GM19240 (cell line): ENCODE measurements around the gene SEPTIN5.

Experiments used
- DNase-seq: peaks from one replicate; pipeline ENCODE4 v3.0.0; 2011; ENCODE audit warnings: low spot score; ENCODE audit not compliant: insufficient read length

Gene SEPTIN5

DNA sequence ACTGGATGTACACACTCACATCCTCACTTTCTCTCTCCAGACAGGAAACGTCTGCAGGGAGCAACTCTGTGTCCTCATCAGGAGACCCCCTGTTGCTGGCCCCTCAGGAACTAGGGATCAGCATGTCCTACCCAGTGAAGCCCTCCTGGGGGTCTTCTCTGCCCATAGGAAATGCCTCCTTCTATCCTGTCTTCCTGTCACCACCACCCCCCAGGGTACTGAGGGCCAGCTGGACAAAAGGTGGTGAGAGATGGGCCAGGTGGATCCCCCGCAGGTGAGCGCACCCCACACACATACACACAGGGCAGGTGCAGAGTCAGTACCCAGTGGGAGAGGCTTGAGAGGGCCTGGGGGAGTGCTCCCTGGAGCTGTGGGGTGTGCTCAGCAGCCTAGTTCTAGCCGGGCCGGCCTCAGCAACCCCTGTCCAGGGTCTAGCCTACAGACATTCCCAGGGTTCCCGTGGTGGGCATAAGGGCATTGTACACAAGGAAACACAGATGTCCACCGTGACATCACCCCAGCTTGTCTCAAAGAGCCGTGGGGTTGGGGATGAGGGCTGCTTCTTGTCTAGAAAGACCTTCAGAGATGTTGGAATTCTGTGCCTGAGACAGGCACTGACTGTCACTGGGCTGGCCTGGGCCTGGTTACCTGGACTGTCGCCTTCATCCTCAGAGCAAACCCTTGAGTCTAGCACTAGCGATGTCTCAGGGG, 18.3 kb downstream of the SEPTIN5 start:
- DNase-seq, result no peak

- DNase-seq, result no peak
These were observed 19.5 kb downstream of the SEPTIN5 start for GRCh38 chr22:19733755-19734154.

DNA sequence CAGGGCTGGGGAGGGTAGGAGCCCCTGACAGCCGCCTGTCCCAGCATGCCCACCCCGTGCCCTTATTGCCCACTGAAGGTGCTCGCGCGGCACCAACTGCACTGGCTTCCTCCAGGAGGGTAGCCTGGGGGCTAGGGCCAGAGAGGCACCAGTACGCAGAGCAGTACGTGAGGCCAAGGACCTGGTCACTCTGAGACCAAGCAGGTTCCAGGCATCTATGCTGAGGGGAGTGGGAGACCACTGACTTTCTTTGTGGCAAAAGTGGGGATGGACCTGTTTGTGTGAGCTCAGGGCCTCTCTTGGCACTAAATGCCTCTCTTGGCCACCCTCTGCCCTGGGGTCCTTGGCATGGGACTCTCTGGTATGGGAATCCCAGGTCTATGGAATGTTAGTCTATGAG, 19.9 kb downstream of the SEPTIN5 start:
- DNase-seq, result no peak

GRCh38 chr22:19734837-19735382, 20.6 kb downstream of the SEPTIN5 start:
- no peak for DNase-seq

DNA sequence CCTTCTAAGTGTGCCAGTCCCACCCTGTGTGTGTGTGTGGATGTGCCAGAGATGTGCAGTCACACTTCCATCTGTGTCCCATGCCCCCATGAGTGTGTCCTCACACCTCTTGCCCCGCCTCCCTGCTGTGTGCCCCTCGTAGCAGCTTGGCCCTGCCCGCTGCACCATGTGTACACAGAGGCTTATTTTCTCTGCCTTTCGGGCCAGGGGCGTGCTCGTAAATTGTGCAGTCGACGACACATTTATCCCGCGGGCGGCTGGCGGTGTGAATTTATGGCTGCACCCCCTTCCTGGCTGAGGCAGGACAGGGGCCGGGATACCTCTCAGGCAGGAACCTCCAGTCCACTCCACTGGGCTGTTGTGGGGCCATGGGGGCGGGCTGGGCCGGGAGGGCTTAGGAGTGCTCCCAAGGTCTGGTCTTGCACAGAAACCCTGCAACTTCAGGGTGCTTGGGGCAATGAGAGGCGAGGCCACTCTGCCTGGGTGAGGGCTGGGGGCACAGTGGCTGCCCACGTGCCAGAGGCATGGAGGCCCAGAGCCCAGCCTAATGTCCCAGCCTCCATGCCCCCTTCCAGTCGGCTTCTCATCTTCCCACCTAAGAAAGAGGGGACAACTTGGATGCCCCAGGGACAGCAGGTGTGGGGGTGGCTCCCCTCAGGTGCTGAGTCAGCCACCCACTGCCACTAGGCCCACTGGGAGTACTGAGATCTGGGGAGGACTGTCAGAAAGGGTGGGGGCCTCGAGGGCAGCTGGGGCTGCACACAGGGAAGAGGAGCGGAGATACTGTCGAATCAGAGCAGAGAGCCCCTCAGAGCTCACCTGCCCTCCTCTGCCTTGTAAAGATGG, 21.6 kb downstream of the SEPTIN5 start:
- DNase-seq, result no peak

- DNase-seq, result no peak
These were observed 23.8 kb downstream of the SEPTIN5 start for GRCh38 chr22:19737846-19738663.

DNA sequence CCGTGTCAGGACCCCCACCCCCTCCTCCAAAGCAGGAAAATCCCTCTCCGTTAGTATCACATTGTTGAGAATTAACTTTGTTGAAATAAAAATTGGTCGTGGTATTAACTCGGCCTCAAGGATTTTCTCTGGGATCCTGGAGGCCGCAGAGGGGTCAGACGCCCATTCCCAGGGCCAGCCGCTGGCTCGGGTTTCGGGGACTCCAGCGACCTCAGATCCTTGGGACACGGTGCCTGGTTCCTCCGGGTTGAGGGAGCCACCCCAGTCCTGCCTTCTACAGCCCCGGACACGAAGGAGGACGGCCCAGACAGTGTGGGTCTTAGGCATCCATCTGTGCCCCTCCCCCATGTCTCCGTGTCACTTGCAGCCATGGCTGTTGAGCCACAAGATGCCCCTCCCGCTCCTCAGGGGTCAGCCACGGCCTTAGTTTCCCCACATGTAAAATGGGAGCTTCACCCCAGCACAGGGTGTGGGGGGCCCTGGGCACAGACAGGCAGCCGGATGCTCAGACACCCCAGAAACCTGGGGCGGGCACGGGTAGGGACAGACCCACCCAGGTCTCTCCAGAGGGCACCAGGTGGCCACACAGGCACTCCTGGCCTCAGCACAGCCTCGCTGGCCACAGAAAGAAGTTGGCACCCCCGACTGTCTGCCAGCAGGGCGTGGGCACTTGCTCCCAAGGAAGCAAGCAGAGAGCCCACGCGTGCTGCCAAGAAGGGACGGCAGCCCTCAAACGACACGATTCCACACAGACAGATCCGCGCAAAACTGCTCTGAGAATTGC, 24.6 kb downstream of the SEPTIN5 start:
- DNase-seq, result no peak

GRCh38 chr22:19739448-19739895, 25.2 kb downstream of the SEPTIN5 start:
- DNase-seq, result no peak

DNA sequence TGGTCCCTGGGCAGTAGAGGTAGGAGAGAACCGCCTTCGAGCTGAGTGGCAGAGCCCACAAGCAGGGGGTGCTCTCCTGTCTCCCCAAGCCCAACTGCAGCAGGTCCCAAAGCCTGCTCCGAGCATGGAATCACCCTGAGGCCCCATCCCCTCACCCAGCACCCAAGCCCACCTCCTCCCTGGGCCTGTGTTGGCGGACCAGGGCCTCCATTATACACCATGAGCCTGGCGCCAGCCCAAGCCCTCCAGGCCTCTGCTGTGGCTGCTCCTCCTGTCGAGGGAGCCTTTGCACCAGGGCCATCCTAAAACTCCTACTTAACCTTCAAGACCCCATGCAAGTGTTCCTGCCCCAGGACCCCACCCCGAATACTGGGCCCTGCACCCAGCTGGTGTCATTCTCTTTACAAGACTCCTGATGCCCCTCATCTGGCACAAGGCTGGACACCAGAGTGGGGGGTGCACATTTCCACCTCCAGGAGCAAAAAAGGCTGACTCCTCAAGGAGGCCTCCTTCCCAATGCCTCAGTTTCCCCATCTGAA, 25.7 kb downstream of the SEPTIN5 start:
- no peak for DNase-seq

DNA sequence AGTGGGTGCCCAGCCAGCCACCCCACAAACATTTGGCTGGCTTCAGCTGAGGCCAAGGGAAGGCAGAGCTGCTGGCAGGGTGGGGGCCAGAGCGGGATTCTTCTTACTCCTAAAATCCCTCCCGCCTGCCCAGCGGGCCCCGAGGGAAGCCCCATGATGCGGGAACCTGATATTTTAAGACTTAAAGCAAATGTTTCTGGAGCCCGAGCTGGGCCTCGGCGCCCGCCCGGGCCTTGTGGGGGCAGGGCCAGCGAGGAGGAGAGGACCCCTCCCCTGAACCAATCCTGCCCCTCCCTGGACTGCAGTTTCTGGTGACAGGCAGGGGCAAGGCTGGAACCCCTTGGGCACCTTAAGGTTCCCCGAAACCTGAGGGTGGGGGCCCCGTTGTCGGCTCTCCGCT, 26.3 kb downstream of the SEPTIN5 start:
- no peak for DNase-seq

- no peak for DNase-seq
These were observed 26.8 kb downstream of the SEPTIN5 start for GRCh38 chr22:19741053-19741452.

DNA sequence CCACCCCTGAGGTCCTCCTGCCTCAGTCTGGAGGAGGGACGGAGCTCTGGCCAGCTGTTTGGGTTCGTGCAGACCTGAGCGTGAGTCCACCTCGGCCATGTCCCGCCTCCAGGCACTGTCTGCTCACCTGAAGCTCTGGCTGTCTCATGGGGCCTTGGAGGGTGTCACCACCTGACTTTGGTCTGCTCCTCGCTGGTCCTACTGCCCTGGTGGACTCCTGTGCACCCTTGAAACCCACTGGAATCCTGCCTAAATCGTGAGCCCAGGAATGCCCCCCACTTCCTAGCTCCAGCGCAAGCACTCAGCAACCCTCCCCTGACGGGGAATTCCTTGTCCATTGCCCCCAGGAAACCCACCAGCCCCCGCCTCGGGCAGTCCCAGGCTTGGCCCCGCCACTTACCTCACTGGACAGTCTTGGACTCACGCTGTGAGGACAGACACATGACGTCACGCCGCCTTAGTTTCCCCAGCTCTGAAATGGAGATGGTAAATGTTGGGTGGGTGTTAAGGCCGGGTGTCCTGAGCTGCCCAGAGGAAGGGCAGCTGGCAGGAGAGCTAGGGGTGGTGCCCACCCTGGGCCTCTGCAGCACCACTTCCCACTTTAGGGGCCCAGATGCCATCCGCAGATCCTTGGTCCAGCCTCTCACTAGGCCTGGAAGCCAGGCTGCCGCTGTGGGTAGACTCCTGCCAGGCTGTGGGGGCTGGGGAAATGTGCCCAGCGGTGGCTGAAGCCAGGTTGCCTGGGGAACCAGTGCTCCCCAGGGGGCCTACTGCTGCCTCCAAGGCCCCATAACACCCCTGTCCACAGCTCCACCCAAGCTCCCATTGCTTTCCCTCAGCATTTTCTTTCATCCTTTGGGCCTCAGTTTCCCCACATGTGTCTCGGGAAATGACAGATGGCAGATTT, 28.1 kb downstream of the SEPTIN5 start:
- no peak for DNase-seq

GRCh38 chr22:19743081-19743480, 28.8 kb downstream of the SEPTIN5 start:
- DNase-seq, result no peak

DNA sequence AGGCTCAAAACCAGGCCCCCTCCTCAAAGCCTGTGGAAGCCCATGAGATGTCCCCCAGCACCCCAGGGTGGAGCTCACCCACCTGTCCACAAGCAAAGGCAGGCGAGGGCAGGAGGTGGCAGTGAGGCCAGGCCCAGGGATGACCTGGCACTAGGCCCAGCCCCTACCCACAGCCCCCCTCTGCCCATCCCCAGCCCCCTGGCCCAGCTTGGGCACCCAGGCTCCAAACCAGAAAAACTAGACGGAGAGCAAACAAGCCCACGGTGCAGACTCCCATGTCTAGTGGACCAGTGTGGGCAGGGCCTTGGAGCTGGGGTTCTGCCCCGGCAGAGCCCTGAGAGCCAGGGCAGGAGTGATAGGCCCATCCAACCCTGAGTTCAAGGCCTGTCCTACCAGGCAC, 29.3 kb downstream of the SEPTIN5 start:
- no peak for DNase-seq

- no peak for DNase-seq
These were observed 30.2 kb downstream of the SEPTIN5 start for GRCh38 chr22:19744350-19745006.

DNA sequence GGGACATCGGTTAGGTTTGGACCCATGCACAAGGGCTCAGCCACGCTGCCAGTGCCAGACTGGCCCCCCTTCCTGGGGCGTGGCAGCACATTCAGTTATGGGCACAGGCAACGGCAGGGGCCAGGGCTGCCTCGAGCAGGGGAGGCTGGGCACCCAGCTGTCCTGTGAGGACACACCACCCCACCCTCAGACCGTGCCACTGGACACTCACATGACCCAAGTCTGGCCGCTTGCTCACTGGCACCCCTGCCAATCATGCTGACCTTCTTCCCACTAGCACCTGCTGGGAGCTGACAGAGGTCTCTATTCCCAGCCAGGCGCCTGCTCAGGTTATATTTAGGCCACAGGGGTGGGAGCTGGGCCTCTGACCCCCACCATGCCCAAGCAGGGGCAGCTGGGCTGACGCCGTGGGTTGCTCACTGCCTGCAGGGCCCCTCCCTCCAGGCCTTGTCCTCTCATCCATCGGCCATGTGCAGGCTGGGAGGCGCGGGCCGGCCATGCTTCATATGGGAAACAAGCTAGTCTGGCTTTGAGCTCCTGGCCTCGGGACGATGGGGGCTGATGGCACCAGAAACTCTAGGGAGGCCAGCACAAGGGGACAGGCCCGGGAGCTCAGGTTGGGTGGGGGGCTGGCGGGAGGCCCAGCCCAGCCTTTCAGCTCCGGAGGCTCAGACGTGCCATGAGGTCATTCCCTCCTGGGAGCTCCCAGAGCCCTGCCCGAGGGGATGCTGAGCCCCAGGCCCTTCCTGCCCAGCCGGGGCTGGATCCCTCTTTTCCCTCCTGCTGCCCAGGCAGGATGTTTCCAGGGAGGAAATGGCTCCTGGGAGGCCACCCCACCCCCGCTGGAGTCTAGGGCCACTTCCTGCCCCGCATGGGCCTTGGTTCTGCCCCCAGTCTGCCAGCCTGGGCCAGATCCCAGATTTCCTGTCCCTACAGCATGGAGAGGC, 31.1 kb downstream of the SEPTIN5 start:
- DNase-seq, result no peak

DNA sequence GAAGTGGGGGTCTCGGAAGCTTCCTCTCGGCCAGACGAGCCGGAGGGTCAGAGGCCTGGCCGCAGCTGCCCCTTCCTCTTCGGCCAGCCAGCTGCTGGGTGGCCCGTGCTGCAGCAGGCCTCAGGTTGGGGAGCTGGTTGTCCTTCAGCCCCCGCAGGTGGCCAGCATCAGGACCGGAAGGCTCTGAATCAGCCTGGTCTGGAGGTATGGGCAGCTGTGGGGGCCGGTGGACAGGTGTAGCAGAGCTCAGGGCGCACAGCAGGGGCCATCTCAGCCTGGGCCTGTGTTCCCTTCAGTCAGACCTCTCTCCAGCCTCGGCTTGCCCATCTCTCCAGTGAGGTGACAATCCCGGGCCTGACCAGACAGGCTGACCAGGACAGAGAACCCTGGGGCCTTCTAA, 32.4 kb downstream of the SEPTIN5 start:
- no peak for DNase-seq

- DNase-seq, result no peak
These were observed 33.2 kb downstream of the SEPTIN5 start for GRCh38 chr22:19747551-19747950.
